GF-D8 (cell line): ENCODE data around the gene MAP2K5.

ENCODE experiments used
- DNase-seq: peaks from one replicate; lab custom pipeline; 2025; lab: John Stamatoyannopoulos, UW

Gene MAP2K5

DNA sequence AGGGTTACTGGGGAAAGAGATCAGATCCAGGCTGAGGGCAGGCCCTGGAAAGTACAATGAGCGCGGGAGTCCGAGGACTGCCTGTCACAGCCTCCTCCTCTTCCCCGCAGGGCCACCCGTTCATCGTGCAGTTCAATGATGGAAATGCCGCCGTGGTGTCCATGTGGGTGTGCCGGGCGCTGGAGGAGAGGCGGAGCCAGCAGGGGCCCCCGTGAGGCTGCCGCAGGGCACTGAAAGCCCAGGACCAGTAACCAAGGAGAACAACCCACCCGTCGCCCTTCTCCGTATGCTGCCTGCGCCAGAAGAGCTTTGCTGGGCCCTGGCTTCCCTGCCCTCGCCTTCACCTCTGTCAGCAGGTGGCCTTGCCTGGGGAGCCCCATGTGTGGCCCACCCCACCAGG is 264.0 kb downstream of the MAP2K5 start:
- DNase-seq: no peak

DNA sequence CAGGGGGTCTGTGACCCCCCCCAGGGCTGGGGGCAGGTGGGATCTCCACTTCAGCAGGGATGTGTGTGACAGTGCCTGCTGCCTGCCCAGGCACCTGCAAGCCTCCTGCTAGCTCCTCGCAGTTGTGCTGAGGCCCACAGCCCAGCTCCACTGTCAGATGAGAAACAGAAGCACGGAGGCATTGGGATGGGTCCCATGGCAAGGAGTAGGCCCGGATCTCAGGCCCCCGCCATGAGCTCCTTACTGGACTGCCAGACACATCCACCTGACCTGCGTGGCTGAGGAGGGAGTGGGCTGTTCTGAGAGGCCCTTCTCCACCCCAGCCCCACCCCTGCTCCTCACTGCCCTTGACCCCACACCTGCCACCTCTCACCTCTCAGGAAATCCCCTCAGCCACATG is 264.6 kb downstream of the MAP2K5 start:
- no peak for DNase-seq

DNA sequence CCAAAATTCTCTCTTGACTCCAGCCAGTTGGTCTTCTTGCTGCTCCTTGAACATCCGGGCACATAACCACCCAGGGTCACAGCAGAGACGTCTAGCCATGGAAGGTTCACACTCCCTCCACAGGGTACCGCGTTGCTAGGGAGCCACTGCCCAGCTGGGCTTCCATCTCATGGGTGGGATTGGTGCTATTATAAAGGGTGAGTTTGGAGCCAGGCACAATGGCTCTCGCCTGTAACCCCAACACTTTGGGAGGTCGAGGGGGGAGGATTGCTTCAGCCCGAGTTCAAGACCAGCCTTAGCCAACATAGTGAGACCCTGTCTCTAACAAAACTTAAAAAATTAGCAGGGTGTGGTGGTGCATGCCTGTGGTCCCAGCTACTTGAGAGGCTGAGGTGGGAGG is 265.3 kb downstream of the MAP2K5 start:
- DNase-seq: no peak

DNA sequence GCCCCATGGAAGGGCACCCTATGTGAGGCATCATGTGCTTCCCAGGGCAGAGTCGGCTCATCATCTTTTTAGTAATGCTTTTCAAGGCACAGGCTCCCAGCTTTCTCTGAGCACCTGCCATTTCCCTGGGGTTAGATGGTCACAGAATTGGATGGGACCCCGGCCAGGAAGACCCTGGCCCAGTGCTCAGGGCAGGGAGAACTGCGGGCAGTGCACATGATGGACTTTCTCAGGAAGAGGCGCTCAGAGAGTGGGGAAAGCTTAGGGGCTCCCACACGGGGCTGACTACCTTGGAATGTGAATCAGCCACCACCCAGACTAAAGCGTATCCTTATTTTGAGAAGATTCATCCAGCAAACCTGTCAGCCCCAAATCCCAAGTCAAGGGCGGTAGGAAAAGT is 266.3 kb downstream of the MAP2K5 start:
- DNase-seq: no peak

DNA sequence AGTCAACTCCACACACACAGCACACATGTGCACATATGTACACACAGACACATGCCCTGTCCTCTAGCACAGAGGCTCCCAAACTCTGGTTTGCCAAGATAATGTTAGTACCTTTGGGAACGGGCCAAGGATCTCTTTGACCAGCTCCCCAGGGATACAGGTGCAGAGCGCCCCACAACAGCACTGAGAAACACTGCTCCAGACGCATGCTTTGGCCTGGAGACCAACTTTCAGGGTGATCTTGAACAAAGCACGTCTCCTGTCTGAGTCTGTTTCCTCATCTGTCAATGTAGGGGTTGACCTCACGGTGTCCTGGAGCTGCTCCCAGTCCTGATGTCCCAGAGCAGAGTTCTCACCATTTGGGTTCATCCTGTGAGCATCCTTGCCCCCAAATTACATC is 266.9 kb downstream of the MAP2K5 start:
- no peak for DNase-seq

DNA sequence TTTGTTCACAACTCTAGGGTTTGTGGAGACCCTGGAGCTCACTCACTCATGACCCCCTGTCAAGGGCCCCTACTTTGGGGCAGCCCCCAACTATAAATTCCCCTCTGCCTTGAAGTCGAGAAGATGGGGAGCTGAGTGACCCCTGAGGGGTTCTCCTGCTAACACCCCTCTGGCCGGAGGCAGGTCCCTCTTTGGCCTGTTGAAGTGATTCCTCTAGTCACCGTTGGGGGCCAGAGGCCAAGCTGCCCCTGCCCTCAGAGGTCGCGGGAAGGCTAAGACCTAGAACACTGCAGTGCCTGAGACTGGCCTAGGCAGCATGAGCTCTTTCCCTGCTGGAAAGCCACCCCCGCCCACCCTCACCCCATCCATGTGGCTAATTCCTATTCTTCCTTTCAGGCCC is 267.4 kb downstream of the MAP2K5 start:
- no peak for DNase-seq

DNA sequence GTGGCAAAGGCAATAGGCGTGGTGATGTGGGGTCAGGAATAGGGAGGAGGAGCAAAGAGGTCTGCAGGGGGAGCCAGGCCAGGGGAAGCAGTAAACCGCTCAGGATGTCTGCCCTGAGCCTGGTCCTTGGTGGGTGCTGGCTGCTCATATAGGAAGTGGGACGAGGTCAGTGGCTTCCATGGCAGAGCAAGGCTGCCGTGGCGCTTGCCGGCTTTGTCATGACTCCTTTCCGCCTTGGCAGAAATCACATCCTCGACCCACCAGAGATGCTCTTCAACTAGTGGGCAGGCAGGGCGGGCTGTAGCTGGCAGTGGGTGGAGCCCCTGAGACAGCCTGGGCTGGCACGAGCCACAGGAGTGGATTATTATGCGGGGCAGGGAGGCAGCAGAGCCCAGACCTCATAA is 269.7 kb downstream of the MAP2K5 start:
- DNase-seq: no peak

DNA sequence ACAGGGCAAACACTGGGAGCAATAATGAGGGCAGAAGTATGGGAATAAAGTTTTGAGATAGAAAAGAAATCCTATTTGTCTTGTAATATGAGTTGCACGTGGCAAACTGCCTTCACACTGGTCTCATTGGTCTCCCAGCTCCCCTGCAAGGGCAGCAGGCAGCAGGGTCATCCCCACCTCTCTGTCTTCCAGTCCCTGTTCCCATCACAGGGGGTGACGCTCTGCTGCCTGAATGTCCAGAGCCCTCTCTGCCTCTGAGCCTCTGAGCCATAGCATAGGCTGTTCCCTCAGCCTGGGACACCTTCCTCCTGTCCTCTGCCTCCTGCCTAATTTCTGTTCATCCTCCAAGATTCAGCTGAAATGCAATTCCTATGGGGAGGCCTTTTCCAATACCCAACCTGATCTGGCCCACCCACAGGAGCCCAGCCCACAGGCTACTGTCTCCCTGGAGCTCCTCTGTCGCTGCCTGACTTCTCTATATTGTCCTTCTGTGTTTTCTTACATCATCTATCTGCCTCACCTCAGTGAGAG is 270.7 kb downstream of the MAP2K5 start:
- no peak for DNase-seq

DNA sequence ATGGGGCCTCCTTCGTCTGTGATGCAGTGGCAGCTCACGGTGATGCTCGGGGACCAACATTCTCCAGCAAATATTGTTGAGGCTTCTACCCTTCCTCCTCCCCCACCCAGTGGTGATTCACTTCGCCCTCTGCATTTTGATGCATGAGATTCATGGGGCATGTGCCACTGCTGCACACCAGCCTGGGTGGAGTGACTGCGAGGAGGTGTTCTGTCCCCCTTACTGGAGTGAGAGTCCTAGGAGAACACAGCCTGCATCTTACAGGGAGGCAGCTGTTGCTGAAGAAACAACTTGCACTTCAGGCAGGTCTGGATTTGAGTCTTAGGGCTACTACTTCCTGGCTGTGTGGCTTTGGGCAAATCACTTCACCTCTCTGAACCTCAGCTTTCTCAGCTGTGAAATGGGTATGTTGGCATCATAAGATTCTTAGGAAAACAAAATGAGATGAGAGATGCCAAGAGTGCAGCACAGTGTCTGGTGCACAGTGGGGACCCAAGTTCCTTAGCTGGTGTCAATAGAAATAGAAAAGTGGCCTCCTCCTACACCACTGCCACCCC is 272.6 kb downstream of the MAP2K5 start:
- no peak for DNase-seq

DNA sequence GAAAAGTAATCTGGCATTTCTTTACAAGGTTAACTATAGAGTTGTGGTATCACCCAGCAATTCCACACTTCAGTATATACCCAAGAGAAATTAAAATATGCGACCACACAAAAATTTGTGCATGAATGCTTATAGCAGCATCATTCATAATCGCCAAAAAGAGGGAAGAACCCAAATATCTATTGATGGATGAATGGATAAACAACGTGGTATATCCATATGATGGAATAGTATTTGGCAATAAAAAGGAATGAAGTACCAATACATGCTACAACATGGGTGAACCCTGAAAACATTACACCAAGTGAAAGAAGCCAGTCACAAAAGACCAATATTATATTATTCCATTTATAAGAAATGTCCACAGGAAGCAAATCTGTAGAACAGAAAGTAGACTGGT is 274.2 kb downstream of the MAP2K5 start:
- DNase-seq: no peak

DNA sequence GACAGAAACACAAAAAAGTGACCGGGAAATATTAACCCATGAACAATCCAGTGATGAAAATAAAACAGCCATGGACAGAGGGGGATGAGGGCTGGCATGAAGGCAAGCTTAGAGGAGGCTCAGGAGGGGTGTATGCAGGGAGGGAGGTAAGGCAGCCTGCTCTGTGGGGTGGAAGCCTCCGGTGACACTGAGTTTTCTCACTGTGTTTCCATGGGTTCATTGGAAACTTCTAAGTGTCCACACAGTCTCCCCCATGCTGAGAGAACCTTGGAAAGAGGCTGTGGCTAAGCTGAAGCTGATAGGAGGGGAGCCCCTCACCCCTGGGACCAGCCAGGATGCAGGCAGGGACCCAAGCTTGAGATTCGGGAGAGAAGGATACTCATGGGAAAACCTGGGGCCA is 276.0 kb downstream of the MAP2K5 start:
- no peak for DNase-seq

DNA sequence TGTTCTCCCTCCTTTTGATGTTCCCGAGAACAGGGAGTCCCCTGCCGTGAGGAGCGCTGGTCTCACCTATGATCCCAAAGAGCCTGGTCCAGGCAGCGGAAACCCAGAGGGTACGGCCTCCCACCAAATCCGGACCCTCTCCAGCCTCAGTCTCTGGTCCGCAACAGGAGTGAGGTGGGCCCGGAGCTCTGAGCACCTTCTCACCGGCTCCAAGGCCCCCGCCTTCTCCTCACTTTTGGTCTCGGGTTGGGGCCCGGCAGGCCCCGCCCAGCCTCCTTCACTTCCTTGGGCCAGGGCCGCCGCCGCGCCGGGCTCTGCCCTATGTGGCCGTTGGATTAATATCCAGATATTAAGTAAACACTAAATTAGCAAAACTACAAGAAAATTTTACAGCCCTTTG is 277.1 kb downstream of the MAP2K5 start:
- no peak for DNase-seq

DNA sequence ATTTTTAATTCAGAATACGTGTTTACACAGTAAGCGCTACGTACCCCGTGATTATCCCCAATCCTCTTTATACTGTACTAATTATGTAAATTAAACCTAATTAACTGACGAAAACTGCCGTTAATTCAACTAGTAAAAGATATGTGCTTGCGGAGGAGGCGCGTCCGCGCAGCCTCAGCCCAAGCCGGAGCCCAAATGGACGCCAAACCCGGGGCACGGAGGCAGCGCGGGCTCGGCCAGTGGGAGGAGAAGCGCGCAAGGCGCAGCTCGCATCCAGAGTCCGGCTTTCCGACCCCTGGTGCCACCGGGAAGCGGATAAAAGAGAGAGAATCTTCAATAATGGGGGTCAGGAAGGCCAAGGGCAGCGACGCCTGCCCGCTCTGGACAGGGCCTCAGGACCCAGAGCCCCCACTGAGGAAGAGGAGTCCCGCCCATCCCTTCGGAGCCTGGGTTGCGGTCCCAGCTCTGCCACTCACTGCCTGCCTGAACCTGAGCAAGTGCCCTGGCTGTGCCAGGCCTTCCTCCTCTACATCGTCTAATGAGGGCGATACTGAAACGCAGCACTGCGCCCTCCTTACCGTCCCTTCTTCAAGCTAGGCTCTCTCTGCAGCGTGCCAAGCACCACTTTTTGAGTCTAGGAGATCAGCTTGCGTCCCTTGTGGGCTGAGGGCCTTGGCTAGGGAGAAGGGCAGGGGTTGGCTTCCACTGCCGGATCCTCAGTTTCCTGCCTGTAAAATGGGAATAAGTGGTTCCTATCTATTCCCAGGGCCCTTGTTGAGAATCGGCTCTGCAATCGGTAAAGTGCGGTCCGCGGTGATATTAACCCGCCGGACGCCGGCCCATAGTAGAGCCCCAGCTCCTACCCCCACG is 277.9 kb downstream of the MAP2K5 start:
- DNase-seq: no peak

DNA sequence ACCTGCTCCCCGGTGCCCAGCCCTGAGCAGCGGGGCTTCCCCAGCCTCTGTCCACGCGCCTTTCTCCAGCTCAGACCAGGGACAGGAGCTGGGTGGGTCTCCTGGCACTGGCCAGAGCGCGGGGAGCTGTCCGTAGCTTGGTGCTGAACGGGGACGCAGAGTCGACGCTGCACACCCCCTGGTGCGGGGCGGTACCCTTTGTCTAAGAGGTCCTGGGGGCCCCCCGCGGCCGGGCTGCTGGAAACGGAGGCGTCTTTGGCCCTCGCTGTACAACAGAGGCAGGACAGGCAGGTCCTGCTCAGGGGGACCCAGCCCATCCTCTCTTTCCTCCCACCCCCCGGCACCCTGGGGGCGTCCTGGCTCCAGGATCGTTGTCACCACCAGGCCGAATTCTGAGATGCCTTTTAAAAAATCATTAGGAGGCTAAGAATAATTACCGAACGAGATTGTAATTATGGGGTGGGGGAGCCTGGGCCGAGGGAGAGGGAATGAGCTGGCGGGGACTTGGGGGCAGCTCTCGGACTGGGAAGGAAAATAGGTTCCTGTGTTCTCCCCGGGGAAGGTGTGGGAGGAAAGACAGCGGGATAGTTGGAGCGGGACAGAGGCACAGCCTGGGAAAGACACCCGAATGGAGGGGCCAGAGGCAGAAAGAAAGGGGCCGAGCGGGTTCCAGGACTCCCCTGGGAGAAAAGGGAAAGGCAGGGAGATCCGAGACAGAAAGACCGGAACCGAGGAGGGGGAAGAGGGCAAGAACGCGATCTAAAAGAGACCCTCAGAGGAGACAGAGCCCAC is 278.7 kb downstream of the MAP2K5 start:
- DNase-seq: no peak

DNA sequence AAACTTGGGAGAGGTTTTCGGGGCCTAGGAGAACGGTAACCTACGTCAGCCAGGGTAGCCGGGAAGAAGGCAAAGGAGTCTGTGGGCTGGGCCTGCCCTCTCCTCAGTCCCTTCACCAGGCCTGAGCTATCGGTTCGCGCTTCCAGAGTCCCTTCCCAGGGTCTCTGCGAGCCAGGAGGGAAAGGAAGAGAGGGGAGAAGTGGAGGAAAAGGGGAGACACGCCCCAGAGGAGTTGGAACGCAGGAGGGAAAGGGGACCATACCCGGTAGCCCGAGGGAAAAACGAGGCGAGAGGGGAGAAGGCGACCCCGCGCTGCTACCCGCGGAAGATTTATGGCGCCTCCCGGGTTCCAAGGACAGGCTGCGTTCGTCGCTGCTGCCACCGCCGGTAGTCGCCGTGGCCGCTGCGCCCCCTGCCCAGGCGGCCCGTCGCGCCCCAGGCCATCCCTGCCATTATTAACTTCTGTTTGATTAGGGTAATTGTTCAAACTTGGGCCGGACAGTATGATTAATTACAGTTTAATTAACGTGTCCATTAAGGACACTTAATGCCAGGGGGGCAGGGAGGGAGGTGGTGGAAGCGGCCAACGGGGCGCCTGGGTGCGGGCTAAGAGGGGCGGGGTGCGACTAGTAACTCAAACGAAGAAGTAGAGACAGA is 279.4 kb downstream of the MAP2K5 start:
- DNase-seq: no peak

DNA sequence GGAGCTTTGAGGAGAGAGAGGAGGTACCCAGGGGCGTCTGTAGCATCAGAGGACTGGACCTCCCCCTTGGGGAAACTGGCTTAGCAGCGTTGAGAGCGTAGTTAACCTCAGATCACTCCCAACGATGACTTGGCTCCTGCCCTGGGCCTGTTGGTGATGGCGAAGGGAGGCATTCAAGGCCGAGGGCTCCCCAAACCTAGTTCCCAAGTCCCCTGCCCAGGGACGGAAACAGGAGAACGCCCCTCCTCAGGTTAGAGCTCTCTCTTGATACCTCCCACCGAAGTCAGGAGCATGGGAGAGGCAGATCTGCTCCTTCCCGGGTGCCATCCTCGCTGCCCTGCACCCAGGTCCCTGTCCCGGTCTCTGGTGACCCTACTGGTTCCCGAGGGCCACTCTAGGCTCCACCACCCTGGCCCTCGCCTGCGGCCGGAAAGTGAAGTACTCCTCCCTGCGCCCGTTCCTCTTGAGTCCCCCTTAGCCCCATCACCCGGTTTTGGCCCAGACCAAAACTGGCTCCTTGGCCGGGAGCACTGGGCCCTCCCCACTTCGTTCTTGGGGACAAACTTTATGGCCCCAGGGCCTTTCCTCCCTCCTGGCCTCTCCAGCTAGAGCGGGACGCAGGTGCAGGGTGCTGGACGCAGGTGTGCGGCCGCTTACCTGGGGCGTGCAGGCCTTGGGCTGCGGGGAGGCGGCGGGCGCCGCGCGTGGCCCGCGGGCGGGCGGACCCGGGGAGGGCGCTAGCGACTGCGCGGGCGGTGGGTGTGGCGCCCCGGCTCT is 280.2 kb downstream of the MAP2K5 start:
- DNase-seq: no peak

DNA sequence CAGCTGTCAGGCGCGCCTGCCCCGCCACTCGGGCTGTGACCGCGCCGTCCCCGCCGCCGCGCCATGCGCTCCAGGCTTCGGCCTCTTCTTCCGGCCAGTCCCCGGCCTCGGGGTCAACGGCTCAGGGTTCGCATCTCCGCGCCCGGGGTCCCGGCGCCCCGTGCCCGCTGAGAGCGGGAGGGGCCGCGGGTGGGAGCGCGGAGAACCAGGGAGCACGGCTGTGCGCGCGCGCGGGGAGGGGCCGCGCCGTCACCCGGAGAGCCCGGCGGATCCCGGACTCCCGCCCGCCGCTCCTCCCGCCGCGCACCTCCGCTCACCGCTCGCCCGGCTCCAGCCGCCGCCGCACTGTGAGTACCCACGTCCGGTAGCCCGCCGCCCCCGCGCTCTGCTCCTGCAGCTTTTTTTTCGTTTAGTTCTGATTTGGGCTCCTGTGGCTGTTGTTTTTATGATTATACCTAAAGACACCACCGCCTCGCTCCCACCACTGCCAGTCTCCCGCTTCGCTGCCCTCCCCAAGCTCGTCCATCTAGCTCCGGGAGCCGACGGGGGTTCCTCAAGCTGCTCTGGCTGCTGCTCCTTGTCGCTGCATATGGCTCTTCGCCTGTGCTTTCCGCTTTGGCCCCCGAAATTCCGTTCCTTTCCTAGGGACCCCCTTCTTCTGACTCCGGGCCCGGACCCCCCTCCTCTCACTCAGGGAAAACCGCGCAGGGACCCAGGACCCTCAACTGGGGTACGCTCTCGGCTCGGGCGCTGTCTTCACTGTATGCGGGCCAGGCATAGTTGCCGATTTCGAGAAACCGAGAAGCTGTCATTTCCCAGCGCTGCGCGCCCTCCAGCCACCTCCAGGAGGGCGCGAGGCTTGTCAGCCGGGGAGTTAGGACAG is 281.1 kb downstream of the MAP2K5 start:
- DNase-seq: no peak

DNA sequence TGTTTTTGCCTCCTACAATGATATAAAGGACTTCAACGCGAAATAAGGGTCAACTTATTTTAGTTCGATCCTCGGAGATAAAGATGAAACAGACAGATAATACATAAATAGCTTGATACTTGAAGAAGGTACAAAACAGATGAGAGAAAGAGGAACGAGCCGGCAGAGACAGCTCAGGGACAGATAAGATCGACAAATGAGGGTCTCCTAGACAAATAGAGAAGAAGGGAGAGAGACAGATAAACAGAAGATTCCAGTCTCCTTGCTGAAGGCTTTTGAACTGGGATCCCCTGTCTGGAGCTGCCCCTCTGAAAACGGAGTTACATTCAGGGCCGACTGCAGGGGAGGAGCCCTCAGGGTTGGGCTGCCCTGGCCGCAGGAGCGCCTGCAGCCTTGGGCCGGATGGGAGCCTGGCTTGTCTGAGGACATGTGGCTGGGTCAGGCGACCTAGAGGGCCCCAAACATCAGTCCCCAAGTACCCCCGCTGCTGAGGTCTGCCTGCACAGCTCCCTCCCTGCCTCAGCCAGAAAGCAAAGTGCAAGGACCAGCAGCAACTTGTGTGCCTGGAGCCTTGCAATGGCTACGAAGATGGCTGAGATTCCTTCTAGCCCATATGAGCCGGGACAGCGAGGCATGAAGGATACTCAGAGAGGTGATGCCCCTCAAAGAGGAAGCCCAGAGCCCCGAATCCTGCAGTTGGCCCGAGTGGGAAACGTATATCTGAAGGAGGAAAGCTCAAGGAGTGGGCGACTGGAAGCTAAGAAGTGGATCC is 281.9 kb downstream of the MAP2K5 start:
- no peak for DNase-seq

DNA sequence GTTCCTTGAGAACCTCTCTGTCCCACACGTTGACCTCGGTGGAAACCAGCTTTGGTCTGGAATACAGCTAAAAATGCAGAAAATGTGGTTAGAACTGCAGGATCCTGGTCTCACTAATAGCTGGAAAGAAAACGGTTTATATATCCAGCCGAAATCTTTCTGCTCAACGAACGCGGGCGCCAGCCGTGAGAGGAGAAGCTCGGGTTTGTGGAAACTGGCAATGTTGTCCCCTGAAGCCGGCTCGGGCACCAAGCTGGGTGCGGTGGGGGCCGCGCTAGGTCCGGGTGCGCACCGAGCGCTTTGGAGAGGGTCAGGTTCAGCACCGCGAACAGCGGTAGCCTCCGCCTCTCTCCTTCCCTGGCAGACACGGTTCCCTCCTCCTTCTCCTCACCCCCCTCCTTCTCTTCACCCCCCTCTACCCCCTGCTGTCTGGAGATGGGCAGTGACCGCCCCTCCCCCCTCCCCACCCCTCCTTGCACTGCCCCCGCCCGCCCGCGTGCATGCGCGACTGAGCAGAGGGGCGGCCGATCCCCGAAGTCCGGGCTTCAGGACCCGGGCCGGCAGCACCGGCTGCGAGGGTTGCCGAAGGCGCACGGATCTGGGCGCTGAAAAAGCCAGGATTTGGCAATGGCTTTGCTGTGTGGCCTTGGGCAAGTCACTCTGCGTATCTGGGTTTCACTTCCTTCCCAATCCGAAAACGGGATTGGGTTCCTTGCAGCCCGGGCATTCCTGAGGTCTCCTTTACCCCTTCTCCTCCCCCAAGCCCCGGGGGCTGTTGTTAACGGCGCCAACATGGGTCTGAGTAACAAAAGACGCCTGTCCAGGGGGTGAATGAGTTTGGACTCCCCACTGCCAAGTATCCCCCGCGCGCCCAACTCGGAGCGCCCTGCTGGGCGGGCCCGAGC is 282.7 kb downstream of the MAP2K5 start, which contains the start of gene SKOR1:
Gene SKOR1, plus strand, starts transcription at position 534 of the 905 bp plus-strand sequence. Its CDS starts 94 bp downstream, at position 628.
- no peak for DNase-seq
